CD4-positive, alpha-beta T cell (primary cell): ENCODE data around the gene FBXO41. TPM values are rescaled to one million over a fixed set of nuclear protein-coding genes. Genes with fewer than 3 reads are reported as not detected.

Experiments used
- ATAC-seq: fragments of 200-7000 bp; cut with Tn5 transposase; one replicate; pipeline ENCODE4 v1.10.0; 2022; ENCODE audit warnings: mild to moderate bottlenecking; ENCODE audit not compliant: poor library complexity
- CTCF ChIA-PET: fragments of 350-600 bp; sonication (Branson Sonifier 250); formaldehyde crosslinking; loops from one replicate; lab custom pipeline; 2021; ENCODE audit warnings: antibody characterized with exemption, inconsistent platforms; lab: Charles Lee
- POLR2A ChIA-PET: fragments of 350-600 bp; sonication (Branson Sonifier 250); formaldehyde crosslinking; loops from one replicate; lab custom pipeline; 2021; ENCODE audit warnings: antibody characterized with exemption, inconsistent platforms; lab: Charles Lee
- DNase-seq, 14 experiments: peaks; one replicate each; pipeline ENCODE4 v3.0.0-alpha.2; 2013 to 2020; ENCODE audit warnings: mixed read lengths in 2 of 14
- H3K27ac ChIP-seq, 2 donors: one replicate each; pipeline versions ENCODE4 v1.5.1 to v1.7.0; 2013; ENCODE audit warnings: low read length in 2 of 2, low read depth in 1 of 2, mild to moderate bottlenecking in 1 of 2
- H3K27me3 ChIP-seq, 2 experiments: 1 replicate in 1 of 2; 2 replicates in 1 of 2; pipeline versions ENCODE4 v1.6.1 to v1.7.0; 2013; ENCODE audit warnings: low read length in 2 of 2, control low read depth in 1 of 2, mild to moderate bottlenecking in 1 of 2, moderate library complexity in 1 of 2; ENCODE audit not compliant: insufficient read depth in 2 of 2, control insufficient read depth in 1 of 2
- H3K36me3 ChIP-seq: one replicate; pipeline ENCODE4 v1.6.1; 2013; ENCODE audit warnings: low read length, control low read depth; ENCODE audit not compliant: insufficient read depth
- H3K4me1 ChIP-seq: one replicate; pipeline ENCODE4 v1.6.1; 2013; ENCODE audit warnings: low read length, control low read depth; ENCODE audit not compliant: insufficient read depth
- H3K4me3 ChIP-seq: one replicate; pipeline ENCODE4 v1.5.1; 2013; ENCODE audit warnings: mild to moderate bottlenecking, low read length, moderate library complexity
- H3K9me3 ChIP-seq, 2 experiments: 1 replicate in 1 of 2; 2 replicates in 1 of 2; pipeline versions ENCODE4 v1.6.1 to v1.7.0; 2013; ENCODE audit warnings: low read length in 2 of 2, mild to moderate bottlenecking in 2 of 2, control low read depth in 1 of 2, moderate library complexity in 1 of 2; ENCODE audit not compliant: control insufficient read depth in 1 of 2, insufficient read depth in 1 of 2
- H3K27ac Mint-ChIP-seq: one replicate; pipeline ENCODE4 v1.8.0; 2020; ENCODE audit warnings: mixed read lengths
- H3K27me3 Mint-ChIP-seq: one replicate; pipeline ENCODE4 v1.8.0; 2021; ENCODE audit warnings: mixed read lengths
- H3K36me3 Mint-ChIP-seq: one replicate; pipeline ENCODE4 v1.8.0; 2021; ENCODE audit warnings: low read depth, mixed read lengths
- H3K4me1 Mint-ChIP-seq: one replicate; pipeline ENCODE4 v1.8.0; 2021; ENCODE audit warnings: low read depth, mixed read lengths
- H3K4me3 Mint-ChIP-seq: one replicate; pipeline ENCODE4 v1.8.0; 2020; ENCODE audit warnings: mild to moderate bottlenecking, mixed read lengths
- H3K9me3 Mint-ChIP-seq: one replicate; pipeline ENCODE4 v1.8.0; 2020; ENCODE audit warnings: mixed read lengths
- CTCF ChIP-seq: fragments of 200-600 bp; IDR thresholded peaks from one replicate; pipeline ENCODE4 v1.8.0; 2022; ENCODE audit warnings: antibody characterized with exemption, mild to moderate bottlenecking
- intact Hi-C, 2 experiments: fragments of 100-400 bp; cut with DNase I in 1 of 2; cut with micrococcal nuclease in 1 of 2; formaldehyde crosslinking; loops; one replicate each; pipeline versions ENCODE4 v1.15.1 to v1.9.0; 2023 to 2025; cut with DNase I, micrococcal nuclease
- total RNA-seq, 174 experiments: library from RNA in 2 of 174; stranded (reverse) in 2 of 174; gene quantifications; one replicate each; pipeline ENCODE4 v1.2.3 and lab custom pipeline; 2021 to 2026

Gene FBXO41
- total RNA-seq, 2 experiments from 2014 or later, result 14.0 to 16.0 TPM

- no peak for TF ChIP-seq CTCF
- peaks cover 24% of the 10 kb centered on the region for H3K4me1 ChIP-seq
- H3K27ac ChIP-seq, result no peak overlapping the region
- no peak for ATAC-seq
- ChIA-PET CTCF (interaction anchor here (1.8 kb wide), 1 partner anchor 41 kb away, joined by 6 read pairs; no protein-coding TSS in a partner anchor), POLR2A (interaction anchor here (1.1 kb wide), 1 partner anchor 16 kb away, joined by 6 read pairs; the partner anchor contains the start of genes CCT7 and PRADC1)
- H3K27ac Mint-ChIP-seq, result no peak overlapping the region
- no peak overlapping the region for H3K4me3 ChIP-seq
- intact Hi-C loops, result loop anchor here in 1 of 2 experiments (1.0 to 10.0 kb wide), 2 partner anchors 12 to 1437 kb away; partner anchors contain the start of gene SEMA4F
- H3K27me3 ChIP-seq, result no peaks in the 10 kb centered on the region
- H3K36me3 Mint-ChIP-seq, result peaks cover 49% of the 10 kb centered on the region
- H3K9me3 Mint-ChIP-seq, result no peaks in the 10 kb centered on the region
- H3K9me3 ChIP-seq, result no peaks in the 10 kb centered on the region
- peak overlapping the region; percentile 27 for H3K4me3 Mint-ChIP-seq
- no peaks in the 10 kb centered on the region for H3K27me3 Mint-ChIP-seq
- DNase-seq, result no peak
- peaks cover 30% of the 10 kb centered on the region for H3K4me1 Mint-ChIP-seq
- H3K36me3 ChIP-seq, result peaks cover 42% of the 10 kb centered on the region
Measured at GRCh38 chr2:73217826-73218225, 66.5 kb downstream of the FBXO41 start.

- Histone ChIP-seq H3K36me3 (peaks cover 35% of the 10 kb centered on the region), H3K4me3 (no peak overlapping the region), H3K9me3 (no peaks in the 10 kb centered on the region), H3K4me1 (peaks cover 30% of the 10 kb centered on the region), H3K27me3 (no peaks in the 10 kb centered on the region), H3K27ac (no peak overlapping the region)
- ATAC-seq (no peak), DNase-seq (no peak)
- no peak for TF ChIP-seq CTCF
- POLR2A ChIA-PET, result no interaction called here
- Mint-ChIP-seq H3K4me3 (no peak overlapping the region), H3K27ac (no peak overlapping the region), H3K36me3 (peaks cover 42% of the 10 kb centered on the region), H3K4me1 (peaks cover 37% of the 10 kb centered on the region), H3K9me3 (no peaks in the 10 kb centered on the region), H3K27me3 (no peaks in the 10 kb centered on the region)
- intact Hi-C loops, result loop anchor here in 1 of 2 experiments (1.0 to 10.0 kb wide), 2 partner anchors 13 to 1438 kb away; partner anchors contain the start of gene SEMA4F
- CTCF ChIA-PET, result interaction anchor here (1.8 kb wide), 1 partner anchor 40 kb away, joined by 6 read pairs; no protein-coding TSS in a partner anchor
Measured at GRCh38 chr2:73217160-73217559, 67.1 kb downstream of the FBXO41 start.

GRCh38 chr2:73215254-73215653, 69.0 kb downstream of the FBXO41 start:
- Histone ChIP-seq H3K27me3 (no peaks in the 10 kb centered on the region), H3K27ac (no peak overlapping the region), H3K4me1 (peaks cover 32% of the 10 kb centered on the region), H3K9me3 (no peaks in the 10 kb centered on the region), H3K36me3 (peaks cover 16% of the 10 kb centered on the region), H3K4me3 (no peak overlapping the region)
- ChIA-PET POLR2A (interaction anchor here (1.1 to 2.2 kb wide), 2 partner anchors 18 to 171 kb away, joined by 4 to 18 read pairs; partner anchors contain the start of genes ALMS1, CCT7 and PRADC1), CTCF (interaction anchor here (0.6 to 4.3 kb wide), 3 partner anchors 19 to 197 kb away, joined by 3 to 52 read pairs (median 3); partner anchors contain the start of gene CCT7)
- ATAC-seq (no peak), DNase-seq (no peak)
- Mint-ChIP-seq H3K9me3 (no peaks in the 10 kb centered on the region), H3K27me3 (peaks cover under 1% of the 10 kb centered on the region), H3K4me3 (peak overlapping the region; percentile 90), H3K27ac (peak overlapping the region; percentile 81), H3K36me3 (peaks cover 23% of the 10 kb centered on the region), H3K4me1 (peaks cover 37% of the 10 kb centered on the region)
- intact Hi-C loops, result loop anchor here in 1 of 2 experiments (2.0 to 10.0 kb wide), 2 partner anchors 144 to 1440 kb away; partner anchors contain the start of genes SEMA4F and SFXN5
- TF ChIP-seq CTCF, result no peak
